GM10248 (cell line): Measurements from ENCODE around the gene MFAP5.

ENCODE experiments used
- CTCF ChIA-PET: fragments of 300-600 bp; sonication (Branson Sonifier 250); formaldehyde crosslinking; extraction: SDS; loops from one replicate; lab custom pipeline; 2021; ENCODE audit warnings: antibody characterized with exemption; lab: Yijun Ruan, JAX
- POLR2A ChIA-PET: fragments of 350-650 bp; sonication (Branson Sonifier 250); formaldehyde crosslinking; extraction: SDS; loops from one replicate; lab custom pipeline; 2020; ENCODE audit warnings: antibody characterized with exemption; lab: Yijun Ruan, JAX
- DNase-seq: peaks from one replicate; pipeline ENCODE4 v3.0.0; 2012; ENCODE audit errors: extremely low spot score
- CTCF ChIP-seq: IDR thresholded peaks from 2 replicates; pipeline ENCODE4 v1.5.1; 2012; ENCODE audit warnings: mild to moderate bottlenecking, low read depth; ENCODE audit errors: extremely low read depth, missing control alignments, control extremely low read depth

Gene MFAP5

GRCh38 chr12:8662593-8662992 is at the start of gene MFAP5:
Gene MFAP5 (minus strand): TSS chr12:8662826. CDS start chr12:8662104, 722 bp downstream.
- CTCF ChIA-PET: interaction anchor here (1.3 kb wide), 1 partner anchor 228 kb away, joined by 3 read pairs; no protein-coding TSS in a partner anchor

GRCh38 chr12:8709124-8709830 is 46.7 kb upstream of the MFAP5 start:
- CTCF ChIA-PET: interaction anchor here (0.9 kb wide), 1 partner anchor 9 kb away, joined by 3 read pairs; no protein-coding TSS in a partner anchor

More at GRCh38 chr12:8662593-8662992, at the start of gene MFAP5:
- TF ChIP-seq CTCF: no peak
- no peak for DNase-seq
- POLR2A ChIA-PET: no interaction called here

GRCh38 chr12:8702159-8702558 is 39.5 kb upstream of the MFAP5 start:
- TF ChIP-seq CTCF: no peak
- DNase-seq: no peak
- ChIA-PET POLR2A (no interaction called here), CTCF (interaction anchor here (0.6 to 2.1 kb wide), 5 partner anchors 24 to 188 kb away, joined by 3 to 5 read pairs (median 4); no protein-coding TSS in a partner anchor)

More at GRCh38 chr12:8709124-8709830, 46.7 kb upstream of the MFAP5 start:
- no peak for TF ChIP-seq CTCF
- POLR2A ChIA-PET: no interaction called here
- no peak for DNase-seq

GRCh38 chr12:8701046-8701660 is 38.5 kb upstream of the MFAP5 start:
- ChIA-PET POLR2A (no interaction called here), CTCF (interaction anchor here (0.6 to 2.1 kb wide), 6 partner anchors 25 to 189 kb away, joined by 3 to 5 read pairs (median 4); no protein-coding TSS in a partner anchor)
- DNase-seq: no peak
- TF ChIP-seq CTCF: no peak

- ChIA-PET CTCF (no interaction called here), POLR2A (no interaction called here)
- DNase-seq: no peak
- TF ChIP-seq CTCF: no peak
Measured at GRCh38 chr12:8699714-8700113, 37.1 kb upstream of the MFAP5 start.

- DNase-seq: no peak
- ChIA-PET CTCF (no interaction called here), POLR2A (no interaction called here)
- TF ChIP-seq CTCF: no peak
Measured at GRCh38 chr12:8698879-8699278, 36.3 kb upstream of the MFAP5 start.
